ENCODE data around the gene CARD8.

- TF ChIP-seq CTCF (IDR thresholded peaks at IDR 0.05) (no peak), CREB1 (CRISPR knock-in tag; IDR thresholded peaks at IDR 0.05) (no peak), ESRRA (CRISPR knock-in tag; IDR thresholded peaks at IDR 0.05; ENCODE audit: borderline replicate concordance) (no peak), AFF4 (CRISPR knock-in tag; IDR thresholded peaks at IDR 0.05; ENCODE audit: borderline replicate concordance) (no peak), NR3C1 (CRISPR knock-in tag; conservative IDR thresholded peaks at IDR 0.05; ENCODE audit: low read depth) (no peak), GRHL2 (CRISPR knock-in tag; IDR thresholded peaks at IDR 0.05; ENCODE audit: insufficient replicate concordance, severe bottlenecking) (no peak), CBFB (CRISPR knock-in tag; IDR thresholded peaks at IDR 0.05; ENCODE audit: low read depth) (no peak), MLX (CRISPR knock-in tag; IDR thresholded peaks at IDR 0.05) (no peak), SP1 (CRISPR knock-in tag; conservative IDR thresholded peaks at IDR 0.05) (no peak), NR1H2 (CRISPR knock-in tag; IDR thresholded peaks at IDR 0.05) (no peak), ERG (CRISPR knock-in tag; IDR thresholded peaks at IDR 0.05) (no peak), TCF7 (CRISPR knock-in tag; IDR thresholded peaks at IDR 0.05; ENCODE audit: low read depth) (no peak), ATF3 (CRISPR knock-in tag; conservative IDR thresholded peaks at IDR 0.05) (no peak), USF2 (CRISPR knock-in tag; IDR thresholded peaks at IDR 0.05) (no peak)
Measured at GRCh38 chr19:48239582-48240141, 16.1 kb downstream of the CARD8 start.
